GM12878 (cell line): ENCODE measurements around the gene ELFN2. TPM values are rescaled to one million over a fixed set of nuclear protein-coding genes. Genes with fewer than 3 reads are reported as not detected.

Experiments
- ATAC-seq: fragments of 200-7000 bp; cut with Tn5 transposase; 3 replicates; pipeline ENCODE4 v1.9.1; 2020; ENCODE audit warnings: mild to moderate bottlenecking, moderate library complexity
- BruUV-seq: library from RNA; stranded (reverse); fragments of 400-500 nt; replicated peaks from 2 replicates; lab custom pipeline; 2021; lab: Mats Ljungman, UMichigan
- CTCF ChIA-PET: fragments of 300-600 bp; sonication (Branson Sonifier 250); formaldehyde crosslinking; extraction: SDS; loops from one replicate; lab custom pipeline; 2021; ENCODE audit warnings: inconsistent platforms; lab: Yijun Ruan, JAX
- POLR2A ChIA-PET: fragments of 350-600 bp; formaldehyde crosslinking; extraction: SDS; loops from one replicate; lab custom pipeline; 2021; ENCODE audit warnings: inconsistent platforms; lab: Charles Lee
- RAD21 ChIA-PET: fragments of 300-600 bp; sonication (Branson Sonifier 250); formaldehyde crosslinking; loops from one replicate; lab custom pipeline; 2023; ENCODE audit warnings: antibody characterized with exemption; ENCODE audit not compliant: unreplicated experiment; lab: Charles Lee
- SMC1A ChIA-PET: fragments of 300-600 bp; sonication (Branson Sonifier 250); formaldehyde crosslinking; loops from one replicate; lab custom pipeline; 2023; ENCODE audit not compliant: unreplicated experiment, uncharacterized antibody; lab: Charles Lee
- DNase-seq: peaks from one replicate; pipeline ENCODE4 v3.0.0-alpha.2; 2011; ENCODE audit warnings: low read depth, low spot score
- FAIRE-seq: peaks from 3 replicates; lab custom pipeline; 2011; peaks lifted over from hg19 to GRCh38; lab: Jason Lieb, UNC
- H2AFZ ChIP-seq: 2 replicates; pipeline ENCODE4 v1.6.0; 2011; ENCODE audit warnings: low read depth, low read length, control low read depth; ENCODE audit not compliant: control insufficient read depth
- H3K27ac ChIP-seq: 2 replicates; pipeline ENCODE4 v1.5.1; 2011; ENCODE audit warnings: control low read depth; ENCODE audit not compliant: control insufficient read depth, insufficient read depth
- H3K27me3 ChIP-seq, 2 experiments: replicated peaks in 1 of 2; 2 replicates each; pipeline versions ENCODE4 v1.6.0 to v1.6.1; 2011; ENCODE audit warnings: low read length in 1 of 2; ENCODE audit not compliant: control insufficient read depth in 2 of 2, insufficient read depth in 2 of 2
- H3K36me3 ChIP-seq, 2 experiments: 2 replicates each; pipeline ENCODE4 v1.5.1; 2011; ENCODE audit warnings: low read length in 1 of 2; ENCODE audit not compliant: control insufficient read depth in 2 of 2, insufficient read depth in 2 of 2
- H3K4me1 ChIP-seq: 2 replicates; pipeline ENCODE4 v1.6.1; 2011; ENCODE audit warnings: mild to moderate bottlenecking, low read length, moderate library complexity, mixed read lengths; ENCODE audit not compliant: control insufficient read depth, insufficient read depth
- H3K4me2 ChIP-seq: 2 replicates; pipeline ENCODE4 v1.6.0; 2011; ENCODE audit warnings: control low read depth; ENCODE audit not compliant: control insufficient read depth, insufficient read depth
- H3K4me3 ChIP-seq: fragments of 200-600 bp; sonication (generic); 2 replicates; pipeline ENCODE4 v1.5.1; 2016
- H3K79me2 ChIP-seq: 2 replicates; pipeline ENCODE4 v1.6.0; 2011; ENCODE audit warnings: low read length; ENCODE audit not compliant: control insufficient read depth, insufficient read depth
- H3K9ac ChIP-seq: 2 replicates; pipeline ENCODE4 v1.8.0; 2011; ENCODE audit warnings: low read length, control low read depth, mixed read lengths; ENCODE audit not compliant: control insufficient read depth, insufficient read depth
- H3K9me3 ChIP-seq: replicated peaks from 3 replicates; pipeline ENCODE4 v1.5.1; 2011; ENCODE audit warnings: mild to moderate bottlenecking, low read length; ENCODE audit not compliant: control insufficient read depth, insufficient read depth
- H4K20me1 ChIP-seq: 2 replicates; pipeline ENCODE4 v1.6.0; 2011; ENCODE audit not compliant: control insufficient read depth, insufficient read depth
- ATF3 ChIP-seq: IDR thresholded peaks from 2 replicates; pipeline ENCODE4 v1.6.1; 2011; ENCODE audit warnings: low read depth, mild to moderate bottlenecking, low read length, moderate library complexity, borderline replicate concordance; ENCODE audit errors: extremely low read depth
- CBX3 ChIP-seq: fragments of 200-600 bp; sonication (generic); IDR thresholded peaks from 2 replicates; pipeline ENCODE4 v1.6.1; 2016; ENCODE audit warnings: low read depth, borderline replicate concordance
- FOXM1 ChIP-seq: IDR thresholded peaks from 2 replicates; pipeline ENCODE4 v1.6.1; 2012; ENCODE audit warnings: low read depth, mild to moderate bottlenecking, inconsistent platforms, low read length, moderate library complexity
- IKZF2 ChIP-seq, 2 experiments: fragments of 450-650 bp; IDR thresholded peaks; 2 replicates each; pipeline ENCODE4 v1.6.1; 2017; ENCODE audit warnings: mild to moderate bottlenecking in 2 of 2, moderate library complexity in 2 of 2
- JUND ChIP-seq: IDR thresholded peaks from 2 replicates; pipeline ENCODE4 v1.6.1; 2012; ENCODE audit warnings: low read depth, mild to moderate bottlenecking, low read length, improper control_type of control experiment, moderate library complexity
- MTA2 ChIP-seq: fragments of 450-650 bp; IDR thresholded peaks from 2 replicates; pipeline ENCODE4 v1.6.1; 2016; ENCODE audit warnings: low read depth, mild to moderate bottlenecking, moderate library complexity
- NFYB ChIP-seq: IDR thresholded peaks from 2 replicates; pipeline ENCODE4 v1.6.1; 2011; ENCODE audit warnings: low read depth, mild to moderate bottlenecking, low read length, improper control_type of control experiment, moderate library complexity; ENCODE audit not compliant: insufficient read depth
- POLR2A ChIP-seq: IDR thresholded peaks from 2 replicates; pipeline ENCODE4 v1.6.1; 2011; ENCODE audit warnings: low read depth, mild to moderate bottlenecking, low read length
- PRDM15 ChIP-seq: fragments of 450-650 bp; formaldehyde crosslinking; IDR thresholded peaks from 2 replicates; pipeline ENCODE4 v1.4.0; 2020; ENCODE audit warnings: mild to moderate bottlenecking, moderate library complexity
- TAF1 ChIP-seq: IDR thresholded peaks from 2 replicates; pipeline ENCODE4 v1.6.1; 2011; ENCODE audit warnings: mild to moderate bottlenecking, low read depth, low read length, borderline replicate concordance
- WGBS: methylation state at CpG from one replicate; pipeline ENCODE4 v1.1.6; 2016; ENCODE audit warnings: low lambda C conversion rate; ENCODE audit not compliant: insufficient replicate concordance, insufficient coverage; ENCODE audit errors: missing lambda C conversion rate; 5-methylcytosine and 5-hydroxymethylcytosine counted together
- in situ Hi-C: fragments of 300-500 bp; cut with MboI; formaldehyde crosslinking; loops from 9 replicates; pipeline ENCODE4 v1.14.3; 2018; ENCODE audit warnings: mixed read lengths
- intact Hi-C: fragments of 100-400 bp; cut with micrococcal nuclease; formaldehyde crosslinking; loops from one replicate; pipeline ENCODE4 v1.14.2; 2022; ENCODE audit not compliant: unreplicated experiment
- polyA plus RNA-seq, 11 experiments: library from polyadenylated mRNA; depleted of rRNA in 4 of 11; unstranded in 6 of 11; stranded (reverse) in 5 of 11; fragments of >200 nt; fragmentation: Nextera tagmentation in 4 of 11; fragmentation: Illumina TruSeq in 1 of 11; extraction: Ambion mirVana in 4 of 11; extraction: Trizol in 1 of 11; gene quantifications; 1 replicate in 1 of 11; 2 replicates in 10 of 11; pipeline versions ENCODE4 v1.2.1 to v1.2.3, GENCODE V29; 2011 to 2016; ENCODE audit warnings: inconsistent platforms in 2 of 11, missing spikeins in 2 of 11, low read depth in 1 of 11
- total RNA-seq, 4 experiments: library from RNA; depleted of rRNA in 3 of 4; stranded (reverse); fragments of >200 nt in 3 of 4; fragmentation: Illumina TruSeq in 1 of 4; extraction: Trizol in 1 of 4; gene quantifications; 2 replicates each; pipeline versions ENCODE4 v1.2.1 to v1.2.3, GENCODE V29; 2013 to 2021

The ELFN2 gene
- total and polyA plus RNA-seq, 10 of the 15 experiments (the other 5 are each of a cell fraction or from before 2014, with no cell fraction given), result 0.03 to 0.05 TPM; not detected in 8

GRCh38 chr22:37416389-37416788 is 10.9 kb downstream of the ELFN2 start (continued):
- TF ChIP-seq POLR2A (no peak), IKZF2 (IDR thresholded peaks at IDR 0.05) (no peak), FOXM1 (no peak), PRDM15 (CRISPR knock-in tag) (no peak)

DNA sequence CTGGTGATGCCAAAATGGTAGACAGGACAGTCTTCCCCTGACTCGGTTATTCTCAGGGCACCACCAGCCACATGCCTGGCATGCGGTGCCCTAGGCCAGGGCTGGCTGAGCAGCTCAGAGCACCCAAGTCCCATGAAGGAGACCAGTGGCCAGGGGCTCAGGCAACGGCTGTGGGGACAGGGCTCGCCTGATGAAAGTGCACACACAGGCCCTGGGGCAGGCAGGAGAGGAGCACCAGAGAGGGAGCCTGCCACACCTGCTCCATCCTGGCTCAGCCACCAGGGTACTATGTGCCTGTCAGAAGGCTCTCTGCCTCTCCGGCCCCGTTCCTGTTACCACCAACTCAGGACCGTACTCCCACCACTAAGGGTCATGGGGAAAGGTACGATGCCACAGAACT is 12.1 kb downstream of the ELFN2 start:
- Histone ChIP-seq H3K4me2 (no peak overlapping the region), H3K79me2 (no peaks in the 10 kb centered on the region), H3K27me3 (peaks cover under 1 to 6% of the 10 kb centered on the region in 2 experiments; a peak in 3 of 4 replicates), H2AFZ (no peak overlapping the region), H3K36me3 (no peaks in the 10 kb centered on the region), H3K9ac (no peak overlapping the region), H3K9me3 (no peaks in the 10 kb centered on the region), H3K4me1 (no peaks in the 10 kb centered on the region), H3K27ac (no peak overlapping the region), H3K4me3 (no peak overlapping the region), H4K20me1 (no peaks in the 10 kb centered on the region)
- RAD21 ChIA-PET, result no interaction called here
- SMC1A ChIA-PET, result no interaction called here
- ATAC-seq (no peak), DNase-seq (no peak), FAIRE-seq (no peak)
- TF ChIP-seq TAF1, result no peak
- no peak for TF ChIP-seq NFYB
- TF ChIP-seq ATF3, result no peak
- no peak for TF ChIP-seq JUND
- TF ChIP-seq CBX3, result no peak
- TF ChIP-seq MTA2, result no peak
- no TSS peak for BruUV-seq
- in situ Hi-C loops, result no loop called here
- CTCF ChIA-PET, result no interaction called here
- POLR2A ChIA-PET, result interaction anchor here (0.6 kb wide), 1 partner anchor 890 kb away, joined by 9 read pairs; no protein-coding TSS in a partner anchor
- 25% methylated on average over 8 of the region's 8 CpGs for WGBS
- intact Hi-C loops, result no loop called here
